Measurements from ENCODE around the gene NGF. TPM values are rescaled to one million over a fixed set of nuclear protein-coding genes. Genes with fewer than 3 reads are reported as not detected.

The NGF gene
- total RNA-seq, 4 donors from 2014 or later = 2.9 to 7.5 (median 3.8) TPM

GRCh38 chr1:115326419-115326818 is 11.6 kb downstream of the NGF start:
- DNase-seq (ENCODE audit: extremely low spot score) = no peak
- intact Hi-C loops (cut with DNase I) = no loop called here
- TF ChIP-seq EP300 (IDR thresholded peaks at IDR 0.05) (no peak), POLR2AphosphoS5 (IDR thresholded peaks at IDR 0.05) (no peak), POLR2A (IDR thresholded peaks at IDR 0.05; ENCODE audit: low read depth) (no peak)
- TF ChIP-seq, protein P1, sequence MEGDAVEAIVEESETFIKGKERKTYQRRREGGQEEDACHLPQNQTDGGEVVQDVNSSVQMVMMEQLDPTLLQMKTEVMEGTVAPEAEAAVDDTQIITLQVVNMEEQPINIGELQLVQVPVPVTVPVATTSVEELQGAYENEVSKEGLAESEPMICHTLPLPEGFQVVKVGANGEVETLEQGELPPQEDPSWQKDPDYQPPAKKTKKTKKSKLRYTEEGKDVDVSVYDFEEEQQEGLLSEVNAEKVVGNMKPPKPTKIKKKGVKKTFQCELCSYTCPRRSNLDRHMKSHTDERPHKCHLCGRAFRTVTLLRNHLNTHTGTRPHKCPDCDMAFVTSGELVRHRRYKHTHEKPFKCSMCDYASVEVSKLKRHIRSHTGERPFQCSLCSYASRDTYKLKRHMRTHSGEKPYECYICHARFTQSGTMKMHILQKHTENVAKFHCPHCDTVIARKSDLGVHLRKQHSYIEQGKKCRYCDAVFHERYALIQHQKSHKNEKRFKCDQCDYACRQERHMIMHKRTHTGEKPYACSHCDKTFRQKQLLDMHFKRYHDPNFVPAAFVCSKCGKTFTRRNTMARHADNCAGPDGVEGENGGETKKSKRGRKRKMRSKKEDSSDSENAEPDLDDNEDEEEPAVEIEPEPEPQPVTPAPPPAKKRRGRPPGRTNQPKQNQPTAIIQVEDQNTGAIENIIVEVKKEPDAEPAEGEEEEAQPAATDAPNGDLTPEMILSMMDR (IDR thresholded peaks at IDR 0.05) = no peak
- Histone ChIP-seq H3K4me1 (peaks cover 7 to 19% (median 17%) of the 10 kb centered on the region in 4 donors), H3K27ac (replicated peaks in 1 of 4) (no peak overlapping the region), H3K4me3 (no peak overlapping the region), H3K27me3 (no peaks in the 10 kb centered on the region), H3K9me3 (no peaks in the 10 kb centered on the region), H3K36me3 (no peaks in the 10 kb centered on the region)
- 93% methylated on average over 6 of the region's 6 CpGs for WGBS

DNA sequence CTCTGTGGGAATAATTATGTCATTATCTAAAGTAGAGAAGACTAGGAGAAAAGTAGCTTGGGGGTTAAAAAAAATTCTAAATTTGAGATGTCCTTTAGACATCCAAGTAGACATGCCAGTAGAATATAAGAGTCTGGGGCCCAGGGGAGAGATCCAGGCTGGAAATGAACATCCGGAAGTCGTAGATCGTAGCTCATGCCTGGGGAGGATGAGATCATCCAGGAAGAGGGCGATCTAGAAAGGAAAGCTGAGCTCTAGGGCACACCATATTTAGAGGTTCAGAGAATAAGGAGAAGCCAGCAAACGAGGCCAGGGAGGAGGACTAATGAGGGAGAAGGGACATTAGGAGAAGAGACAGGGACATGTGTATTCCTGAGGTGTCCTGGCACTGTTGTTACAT is 12.2 kb downstream of the NGF start:
- intact Hi-C loops (cut with DNase I) = no loop called here
- DNase-seq (ENCODE audit: extremely low spot score) = no peak
- Histone ChIP-seq H3K4me1 (peaks cover 7 to 14% (median 11%) of the 10 kb centered on the region in 4 donors), H3K36me3 (no peaks in the 10 kb centered on the region), H3K4me3 (no peak overlapping the region), H3K27ac (replicated peaks in 1 of 4) (no peak overlapping the region), H3K9me3 (no peaks in the 10 kb centered on the region), H3K27me3 (no peaks in the 10 kb centered on the region)
- 59% methylated on average over 5 of the region's 5 CpGs for WGBS
- no peak for TF ChIP-seq POLR2AphosphoS5 (IDR thresholded peaks at IDR 0.05)
- no peak for TF ChIP-seq EP300 (IDR thresholded peaks at IDR 0.05)
- TF ChIP-seq POLR2A (IDR thresholded peaks at IDR 0.05; ENCODE audit: low read depth) = no peak
- TF ChIP-seq, protein P1 (IDR thresholded peaks at IDR 0.05) = no peak

DNA sequence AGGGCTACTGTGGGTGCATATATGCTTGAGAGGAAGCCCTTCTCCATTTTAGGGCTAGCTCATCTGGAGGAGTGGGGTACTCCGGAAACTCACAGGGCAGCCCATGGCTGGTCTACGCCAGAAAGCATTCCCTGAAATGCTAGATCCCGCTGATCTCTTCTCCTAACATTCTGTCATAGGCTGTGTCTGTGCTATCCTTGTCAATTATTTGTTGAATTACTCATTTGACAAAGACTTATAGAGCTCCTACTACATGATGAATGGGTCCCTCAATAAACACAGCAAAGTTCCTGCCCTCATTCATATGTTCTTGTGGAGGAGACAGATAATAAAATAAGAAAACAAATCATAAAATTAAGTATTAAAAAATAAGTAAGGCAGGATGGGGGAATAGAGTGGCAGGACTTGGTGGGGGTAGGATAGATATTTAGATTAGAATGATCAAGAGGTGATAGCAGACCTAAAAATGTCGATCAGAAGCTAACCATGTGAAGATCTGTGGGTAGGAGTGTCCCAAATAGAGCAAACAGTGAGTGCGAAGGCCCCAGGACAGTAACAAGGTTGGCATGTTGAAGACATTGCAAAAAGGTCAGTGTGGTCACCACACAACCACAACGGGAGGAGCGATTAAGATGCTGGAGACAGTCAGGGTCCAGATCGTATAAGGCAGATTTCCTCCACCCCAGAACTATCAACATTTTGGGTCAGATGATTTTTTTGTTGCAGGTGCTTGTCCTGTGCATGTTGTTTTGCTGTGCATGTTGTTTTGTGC is 13.2 kb downstream of the NGF start:
- no peak for DNase-seq (ENCODE audit: extremely low spot score)
- Histone ChIP-seq H3K27me3 (no peaks in the 10 kb centered on the region), H3K27ac (replicated peaks in 1 of 4) (no peak overlapping the region), H3K4me1 (peaks cover under 1 to 4% (median 2%) of the 10 kb centered on the region in 4 donors), H3K36me3 (no peaks in the 10 kb centered on the region), H3K9me3 (no peaks in the 10 kb centered on the region), H3K4me3 (no peak overlapping the region)
- WGBS = 94% methylated on average over 8 of the region's 8 CpGs
- TF ChIP-seq POLR2A (IDR thresholded peaks at IDR 0.05; ENCODE audit: low read depth) (no peak), EP300 (IDR thresholded peaks at IDR 0.05) (no peak), POLR2AphosphoS5 (IDR thresholded peaks at IDR 0.05) (no peak)
- TF ChIP-seq, protein P1 (IDR thresholded peaks at IDR 0.05) = no peak
- intact Hi-C loops (cut with DNase I) = no loop called here

- no peak overlapping the region for H3K27ac ChIP-seq (replicated peaks in 1 of 4)
- intact Hi-C loops (cut with DNase I) = no loop called here
- 69% methylated on average over 2 of the region's 2 CpGs for WGBS
- TF ChIP-seq POLR2A (IDR thresholded peaks at IDR 0.05; ENCODE audit: low read depth) = no peak
- TF ChIP-seq POLR2AphosphoS5 (IDR thresholded peaks at IDR 0.05) = no peak
- TF ChIP-seq EP300 (IDR thresholded peaks at IDR 0.05) = no peak
- TF ChIP-seq, protein P1 (IDR thresholded peaks at IDR 0.05) = no peak
- H3K4me1 ChIP-seq = no peaks in the 10 kb centered on the region
- DNase-seq (ENCODE audit: extremely low spot score) = no peak
- H3K9me3 ChIP-seq = no peaks in the 10 kb centered on the region
- no peak overlapping the region for H3K4me3 ChIP-seq
- no peaks in the 10 kb centered on the region for H3K36me3 ChIP-seq
- no peaks in the 10 kb centered on the region for H3K27me3 ChIP-seq
Measured at GRCh38 chr1:115323366-115324004, 14.6 kb downstream of the NGF start.
